Stimulated activated CD8-positive, alpha-beta memory T cell treated with anti-CD3 and anti-CD28 coated beads, Interleukin-4, amount 100 ng/mL, for 4 hours (primary cell): ENCODE data around the gene ECT2.
"Not testable (repeated sequence)": the region's sequence is repeated elsewhere in the genome, so short reads cannot be mapped to it uniquely, and the experiment has no call there.

Experiments
- DNase-seq, 2 donors: peaks; one replicate each; pipeline ENCODE4 v3.0.0-alpha.2; 2020; ENCODE audit warnings: low read depth in 2 of 2, low spot score in 1 of 2

ECT2 gene

GRCh38 chr3:172855037-172855436, 104.5 kb downstream of the ECT2 start:
- DNase-seq, result no peak

- no peak for DNase-seq
Measured at GRCh38 chr3:172856795-172857742, 106.5 kb downstream of the ECT2 start.

- no peak for DNase-seq
Measured at GRCh38 chr3:172859041-172859440, 108.5 kb downstream of the ECT2 start.

GRCh38 chr3:172866726-172867350, 116.3 kb downstream of the ECT2 start:
- not testable (repeated sequence) for DNase-seq

- DNase-seq, result no peak
Measured at GRCh38 chr3:172868582-172869200, 118.2 kb downstream of the ECT2 start.

- no peak for DNase-seq
Measured at GRCh38 chr3:172869368-172869771, 118.8 kb downstream of the ECT2 start.

- no peak for DNase-seq
Measured at GRCh38 chr3:172869784-172870518, 119.4 kb downstream of the ECT2 start.
